Left ventricle myocardium superior (tissue), 1 donor: ENCODE results near the gene RAB10. TPM values are rescaled to one million over a fixed set of nuclear protein-coding genes. Genes with fewer than 3 reads are reported as not detected.
"Not testable (repeated sequence)": the region's sequence is repeated elsewhere in the genome, so short reads cannot be mapped to it uniquely, and the experiment has no call there.

Experiments used
- ATAC-seq: fragments of 200-7000 bp; cut with Tn5 transposase; one replicate; pipeline ENCODE4 v1.9.1; 2020; ENCODE audit warnings: mild to moderate bottlenecking, moderate library complexity
- DNase-seq: peaks from one replicate; pipeline ENCODE4 v3.0.0-alpha.2; 2020
- intact Hi-C: fragments of 100-400 bp; cut with micrococcal nuclease; formaldehyde crosslinking; loops from one replicate; pipeline ENCODE4 v1.11.0; 2022
- total RNA-seq: library from RNA; stranded (reverse); fragmentation: NEBNext Ultra II Directional; extraction: Animal tissue kit (Norgen Biotek cat#: 25700); gene quantifications from one replicate; pipeline ENCODE4 v1.2.1, GENCODE V29; 2021
- donor health status: DM: no; HTN: yes; CAD: no; lungs with severe emphysema.

The RAB10 gene
- total RNA-seq, 1 donor from 2014 or later = 101 TPM

- no peak for ATAC-seq
- DNase-seq = no peak
- intact Hi-C loops = no loop called here
Observed at GRCh38 chr2:26126074-26126473, 92.2 kb downstream of the RAB10 start.

GRCh38 chr2:26128176-26128575 is 94.3 kb downstream of the RAB10 start:
- intact Hi-C loops = no loop called here
- DNase-seq (no peak), ATAC-seq (no peak)

DNA sequence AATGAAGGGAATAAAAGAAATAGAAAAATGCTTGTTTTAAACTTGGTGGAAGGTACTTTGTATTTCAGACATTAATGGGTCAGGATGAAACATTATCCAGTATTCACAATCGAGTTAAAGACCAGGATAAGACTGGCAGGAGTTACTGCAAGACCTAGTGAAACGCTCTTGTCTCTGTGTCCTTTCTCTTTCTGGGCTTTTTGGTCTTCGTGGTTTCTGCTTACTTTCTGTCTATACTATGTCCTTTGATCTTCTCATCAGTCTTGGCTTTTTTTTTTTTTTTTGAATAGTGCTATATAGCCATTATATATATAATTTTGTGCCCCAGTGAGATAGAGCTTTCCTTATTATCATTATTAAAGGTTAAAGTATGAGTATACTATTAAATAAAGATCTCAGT is 96.9 kb downstream of the RAB10 start:
- no peak for ATAC-seq
- intact Hi-C loops = no loop called here
- DNase-seq = no peak

GRCh38 chr2:26136451-26136850 is 102.6 kb downstream of the RAB10 start:
- DNase-seq = no peak
- no peak for ATAC-seq
- intact Hi-C loops = no loop called here

GRCh38 chr2:26139269-26140183 is 105.6 kb downstream of the RAB10 start:
- intact Hi-C loops = loop anchor here (10.0 kb wide), 2 partner anchors 55 to 185 kb away; no protein-coding TSS in a partner anchor
- DNase-seq (no peak), ATAC-seq (peak; percentile 36)

DNA sequence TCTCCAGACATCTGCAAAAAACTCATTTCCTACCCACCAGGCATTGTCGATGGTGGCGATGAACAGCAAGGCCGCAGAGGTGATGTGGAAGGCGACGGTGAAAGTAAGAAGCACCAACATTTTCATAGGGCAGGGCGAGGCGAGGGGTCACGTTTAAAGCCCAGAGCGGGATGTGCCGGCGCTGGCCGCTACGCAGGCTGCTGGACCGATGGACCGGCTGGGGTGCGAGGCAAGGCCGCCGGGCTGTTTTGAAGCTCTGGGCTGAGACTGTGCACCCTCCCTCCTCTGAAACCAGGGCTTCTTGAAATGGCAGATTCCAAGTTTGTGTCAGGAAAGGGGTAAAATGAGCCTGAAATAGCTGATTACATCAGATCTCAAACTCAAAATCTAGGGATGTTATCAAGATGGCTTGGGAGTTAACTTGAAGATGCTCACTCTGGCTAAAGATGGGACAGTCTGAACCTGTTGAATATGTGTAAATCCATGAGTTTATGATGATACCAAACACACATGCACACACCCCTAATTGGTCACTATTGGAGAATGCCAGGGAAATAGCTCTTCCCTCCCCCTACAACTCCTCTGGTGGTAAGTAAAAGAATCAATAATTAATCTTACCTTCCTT is 107.4 kb downstream of the RAB10 start:
- ATAC-seq (no peak), DNase-seq (no peak)
- intact Hi-C loops = loop anchor here (10.0 kb wide), 2 partner anchors 56 to 186 kb away; no protein-coding TSS in a partner anchor

DNA sequence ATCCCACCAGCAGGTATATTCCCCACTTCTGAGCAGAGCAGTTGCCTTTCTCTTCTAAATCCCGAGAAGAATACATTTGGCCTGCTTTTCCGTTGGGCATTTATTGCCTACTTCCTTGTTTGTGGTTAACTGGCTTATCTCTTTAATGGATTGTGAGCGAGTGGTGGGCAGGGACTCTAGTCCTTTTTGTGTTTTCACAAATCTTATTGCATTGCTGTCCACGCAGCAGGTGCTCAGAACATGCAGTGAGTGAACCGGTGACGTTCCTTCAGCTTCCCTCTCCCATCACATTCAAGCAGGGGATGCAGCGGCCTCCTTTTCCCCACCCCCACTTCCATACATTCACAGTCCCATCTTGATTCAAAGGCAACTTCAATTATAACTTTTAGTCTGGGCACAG is 110.1 kb downstream of the RAB10 start:
- intact Hi-C loops = loop anchor here (10.0 kb wide), 2 partner anchors 59 to 189 kb away; no protein-coding TSS in a partner anchor
- ATAC-seq = no peak
- DNase-seq = no peak

GRCh38 chr2:26144953-26145680 is 111.2 kb downstream of the RAB10 start:
- peak; percentile 67 for ATAC-seq
- intact Hi-C loops = loop anchor here (10.0 kb wide), 2 partner anchors 60 to 190 kb away; no protein-coding TSS in a partner anchor
- DNase-seq = peak; percentile 63

DNA sequence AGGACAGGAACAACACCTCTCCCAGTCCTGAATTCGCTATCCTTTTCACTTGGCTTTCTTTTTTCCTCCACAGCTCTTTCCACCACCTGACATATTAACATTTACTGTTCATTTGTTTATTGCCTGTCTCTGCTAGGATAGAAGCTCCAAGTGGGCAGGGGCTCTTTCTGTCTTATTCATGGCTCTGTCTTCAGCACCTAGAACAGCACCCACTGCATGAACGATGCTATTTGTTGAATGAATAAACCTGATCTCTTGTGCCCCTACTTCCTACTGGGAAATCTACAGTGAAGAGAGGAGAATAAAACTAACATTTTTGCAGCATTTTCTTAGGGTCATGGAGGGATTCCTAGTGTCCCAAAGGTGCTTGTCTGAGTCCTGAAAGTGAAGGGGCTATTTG is 114.6 kb downstream of the RAB10 start:
- DNase-seq = no peak
- intact Hi-C loops = loop anchor here (10.0 kb wide), 2 partner anchors 64 to 194 kb away; no protein-coding TSS in a partner anchor
- ATAC-seq = no peak

GRCh38 chr2:26150243-26150642 is 116.4 kb downstream of the RAB10 start:
- intact Hi-C loops = no loop called here
- DNase-seq (no peak), ATAC-seq (no peak)

DNA sequence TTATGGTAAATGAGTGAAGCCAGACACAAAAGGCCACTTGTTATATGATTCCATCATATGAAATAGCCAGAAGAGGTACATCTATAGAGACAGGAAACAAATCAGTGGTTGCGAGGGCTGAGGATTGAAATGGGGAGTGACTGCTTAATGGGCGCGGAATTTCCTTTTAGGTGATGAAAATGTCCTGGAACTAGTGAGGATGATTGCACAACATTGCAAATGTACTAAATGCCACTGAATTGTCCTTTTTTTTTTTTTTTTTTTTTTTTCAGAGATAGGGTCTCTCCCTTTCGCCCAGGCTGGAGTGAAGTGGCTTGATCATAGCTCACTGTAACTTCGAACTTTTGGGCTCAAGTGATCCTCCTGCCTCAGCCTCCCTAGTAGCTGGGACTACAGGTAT is 123.7 kb downstream of the RAB10 start:
- no peak for ATAC-seq
- no peak for DNase-seq
- intact Hi-C loops = no loop called here

- intact Hi-C loops = no loop called here
- ATAC-seq = no peak
- DNase-seq = no peak
Observed at GRCh38 chr2:26161926-26162325, 128.0 kb downstream of the RAB10 start.

DNA sequence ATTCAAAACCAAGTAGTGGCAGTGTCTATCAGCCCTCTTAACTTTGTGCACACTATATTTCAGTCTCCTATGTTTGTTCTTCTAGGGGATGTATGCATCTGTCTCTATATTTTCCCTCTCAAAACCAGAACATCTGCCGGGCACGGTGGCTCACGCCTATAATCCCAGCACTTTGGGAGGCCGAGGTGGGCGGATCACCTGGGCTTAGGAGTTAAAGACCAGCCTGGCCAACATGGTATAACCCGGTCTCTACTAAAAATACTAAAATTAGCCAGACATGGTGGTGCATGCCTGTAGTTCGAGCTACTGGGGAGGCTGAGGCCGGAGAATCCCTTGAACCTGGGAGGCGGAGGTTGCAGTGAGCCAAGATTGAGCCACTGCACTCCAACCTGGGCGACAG is 129.1 kb downstream of the RAB10 start:
- DNase-seq (no peak), ATAC-seq (no peak)
- intact Hi-C loops = no loop called here

GRCh38 chr2:26164231-26164630 is 130.3 kb downstream of the RAB10 start:
- intact Hi-C loops = no loop called here
- DNase-seq (peak; percentile 49), ATAC-seq (peak; percentile 93)

GRCh38 chr2:26164641-26165211 is 130.8 kb downstream of the RAB10 start:
- intact Hi-C loops = no loop called here
- DNase-seq (no peak), ATAC-seq (peak; percentile 26)

GRCh38 chr2:26165403-26165802 is 131.5 kb downstream of the RAB10 start:
- intact Hi-C loops = no loop called here
- ATAC-seq (no peak), DNase-seq (no peak)

GRCh38 chr2:26166541-26166940 is 132.7 kb downstream of the RAB10 start:
- ATAC-seq, DNase-seq, intact Hi-C loops: not testable (repeated sequence)

- no peak for DNase-seq
- ATAC-seq = no peak
- intact Hi-C loops = no loop called here
Observed at GRCh38 chr2:26168785-26169184, 134.9 kb downstream of the RAB10 start.

- intact Hi-C loops = no loop called here
- ATAC-seq = no peak
- DNase-seq = no peak
Observed at GRCh38 chr2:26169226-26169625, 135.3 kb downstream of the RAB10 start.
